ENCODE results near the gene SAG.

DNA sequence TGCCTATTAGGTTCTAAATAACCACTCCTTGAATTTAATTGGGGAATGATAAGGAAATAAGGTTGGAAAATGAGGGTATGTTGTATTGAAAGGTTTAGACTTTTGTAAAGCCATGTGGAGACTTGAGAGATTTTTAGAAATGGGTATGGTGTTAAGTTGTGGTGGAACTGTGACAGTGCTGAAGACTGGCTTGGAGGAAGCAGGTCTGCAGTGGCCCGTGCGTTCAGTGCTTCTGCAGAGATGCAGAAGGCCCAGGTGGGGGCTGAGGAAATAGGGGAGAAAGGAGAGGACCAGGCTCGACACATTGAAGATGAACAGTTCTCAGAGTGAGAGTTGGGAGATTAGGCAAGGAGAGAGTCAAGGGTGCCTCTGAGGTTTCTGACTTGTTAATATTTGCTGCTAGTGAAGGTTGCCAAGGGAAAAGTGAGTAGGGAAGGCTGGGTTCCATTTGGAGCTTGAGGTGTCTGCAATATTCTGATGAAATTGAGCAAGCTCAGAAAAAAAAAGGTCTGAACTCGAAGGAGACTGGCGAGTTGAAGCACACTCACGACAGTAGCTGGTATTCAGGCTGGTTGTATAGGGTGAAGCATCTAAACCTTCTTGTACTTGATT lies 25.5 kb upstream of the SAG start:
- TF ChIP-seq EZH2 (optimal IDR thresholded peaks at IDR 0.05; ENCODE audit: low read depth, low read length): no peak
- TF ChIP-seq, protein P1, sequence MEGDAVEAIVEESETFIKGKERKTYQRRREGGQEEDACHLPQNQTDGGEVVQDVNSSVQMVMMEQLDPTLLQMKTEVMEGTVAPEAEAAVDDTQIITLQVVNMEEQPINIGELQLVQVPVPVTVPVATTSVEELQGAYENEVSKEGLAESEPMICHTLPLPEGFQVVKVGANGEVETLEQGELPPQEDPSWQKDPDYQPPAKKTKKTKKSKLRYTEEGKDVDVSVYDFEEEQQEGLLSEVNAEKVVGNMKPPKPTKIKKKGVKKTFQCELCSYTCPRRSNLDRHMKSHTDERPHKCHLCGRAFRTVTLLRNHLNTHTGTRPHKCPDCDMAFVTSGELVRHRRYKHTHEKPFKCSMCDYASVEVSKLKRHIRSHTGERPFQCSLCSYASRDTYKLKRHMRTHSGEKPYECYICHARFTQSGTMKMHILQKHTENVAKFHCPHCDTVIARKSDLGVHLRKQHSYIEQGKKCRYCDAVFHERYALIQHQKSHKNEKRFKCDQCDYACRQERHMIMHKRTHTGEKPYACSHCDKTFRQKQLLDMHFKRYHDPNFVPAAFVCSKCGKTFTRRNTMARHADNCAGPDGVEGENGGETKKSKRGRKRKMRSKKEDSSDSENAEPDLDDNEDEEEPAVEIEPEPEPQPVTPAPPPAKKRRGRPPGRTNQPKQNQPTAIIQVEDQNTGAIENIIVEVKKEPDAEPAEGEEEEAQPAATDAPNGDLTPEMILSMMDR (IDR thresholded peaks at IDR 0.05; ENCODE audit: low read length): no peak

Measured in MM.1S (cell line).